AG10803 (cell line): ENCODE results near the gene HIPK1.

ENCODE experiments used
- DNase-seq: peaks from one replicate; pipeline ENCODE4 v3.0.0; 2010; ENCODE audit warnings: low read depth
- H3K4me3 ChIP-seq: 2 replicates; pipeline ENCODE4 v1.5.1; 2011; ENCODE audit warnings: mild to moderate bottlenecking, low read length, control low read depth
- CTCF ChIP-seq: conservative IDR thresholded peaks from 2 replicates; pipeline ENCODE4 v1.5.1; 2011; ENCODE audit warnings: mild to moderate bottlenecking, low read length, control low read depth, inconsistent platforms

The HIPK1 gene

GRCh38 chr1:113982949-113983348 is 53.8 kb downstream of the HIPK1 start:
- no peak for TF ChIP-seq CTCF
- peak overlapping the region; percentile 82 for H3K4me3 ChIP-seq
- no peak for DNase-seq

GRCh38 chr1:113983391-113983790 is 54.3 kb downstream of the HIPK1 start:
- peak overlapping the region; percentile 82 for H3K4me3 ChIP-seq
- no peak for DNase-seq
- no peak for TF ChIP-seq CTCF

GRCh38 chr1:113983826-113984225 is 54.7 kb downstream of the HIPK1 start:
- peak overlapping the region; percentile 82 for H3K4me3 ChIP-seq

GRCh38 chr1:113984710-113985109 is 55.6 kb downstream of the HIPK1 start:
- no peak for TF ChIP-seq CTCF
- no peak for DNase-seq
- no peak overlapping the region for H3K4me3 ChIP-seq

More at GRCh38 chr1:113983826-113984225, 54.7 kb downstream of the HIPK1 start:
- TF ChIP-seq CTCF = no peak
- DNase-seq = no peak

GRCh38 chr1:113986802-113987201 is 57.7 kb downstream of the HIPK1 start:
- no peak for TF ChIP-seq CTCF
- no peak overlapping the region for H3K4me3 ChIP-seq
- no peak for DNase-seq

- no peak overlapping the region for H3K4me3 ChIP-seq
- no peak for TF ChIP-seq CTCF
- DNase-seq = no peak
Measured at GRCh38 chr1:113987259-113987658, 58.1 kb downstream of the HIPK1 start.

- no peak overlapping the region for H3K4me3 ChIP-seq
- no peak for TF ChIP-seq CTCF
- no peak for DNase-seq
Measured at GRCh38 chr1:113990530-113990929, 61.4 kb downstream of the HIPK1 start.
